Sigmoid colon (tissue), 7 donors: Measurements from ENCODE around the gene KIAA1614. TPM values are rescaled to one million over a fixed set of nuclear protein-coding genes. Genes with fewer than 3 reads are reported as not detected.

ENCODE experiments used
- DNase-seq: peaks from one replicate; pipeline ENCODE4 v3.0.0-alpha.2; 2019
- H3K27ac ChIP-seq, 4 donors: fragments of 200-600 bp; sonication (generic); one replicate each; pipeline ENCODE4 v1.5.1; 2016 to 2019; ENCODE audit warnings: mild to moderate bottlenecking in 1 of 4
- H3K27me3 ChIP-seq, 3 donors: fragments of 200-600 bp; sonication (generic); one replicate each; pipeline ENCODE4 v1.5.1; 2019; ENCODE audit warnings: mild to moderate bottlenecking in 1 of 3
- H3K36me3 ChIP-seq, 4 donors: fragments of 200-600 bp; sonication (generic); one replicate each; pipeline ENCODE4 v1.5.1; 2016 to 2019
- H3K4me1 ChIP-seq, 4 donors: fragments of 200-600 bp; sonication (generic); one replicate each; pipeline ENCODE4 v1.5.1; 2017 to 2019
- H3K4me3 ChIP-seq, 4 donors: fragments of 200-600 bp; sonication (generic); one replicate each; pipeline ENCODE4 v1.5.1; 2017 to 2019; ENCODE audit warnings: mild to moderate bottlenecking in 2 of 4, moderate library complexity in 1 of 4
- H3K9me3 ChIP-seq, 4 donors: fragments of 200-600 bp in 3 of 4; sonication (generic) in 3 of 4; one replicate each; pipeline versions ENCODE4 v1.5.1 to v1.6.1; 2013 to 2019
- CTCF ChIP-seq, 4 experiments: fragments of 450-650 bp in 3 of 4; fragments of 200-600 bp in 1 of 4; IDR thresholded peaks; one replicate each; pipeline ENCODE4 v1.5.1; 2016 to 2019; ENCODE audit warnings: antibody characterized with exemption in 4 of 4, mild to moderate bottlenecking in 3 of 4, moderate library complexity in 2 of 4
- EP300 ChIP-seq, 4 donors: sonication (generic); formaldehyde crosslinking; IDR thresholded peaks; one replicate each; pipeline ENCODE4 v1.6.1; 2017; ENCODE audit warnings: antibody characterized with exemption in 4 of 4
- POLR2A ChIP-seq, 2 donors: fragments of 450-650 bp; IDR thresholded peaks; one replicate each; pipeline ENCODE4 v1.6.1; 2016; ENCODE audit warnings: antibody characterized with exemption in 2 of 2, mild to moderate bottlenecking in 2 of 2, moderate library complexity in 2 of 2
- POLR2AphosphoS5 ChIP-seq, 4 donors: sonication (generic); formaldehyde crosslinking; IDR thresholded peaks; one replicate each; pipeline ENCODE4 v1.6.1; 2017; ENCODE audit warnings: antibody characterized with exemption in 4 of 4
- WGBS, 2 donors: extraction: QIAGEN DNeasy Blood & Tissue Kit; methylation state at CpG; one replicate each; pipeline ENCODE4 v1.1.7; 2013; 5-methylcytosine and 5-hydroxymethylcytosine counted together
- intact Hi-C: fragments of 100-400 bp; cut with DNase I; formaldehyde crosslinking; loops from one replicate; pipeline ENCODE4 v1.15.1; 2023
- polyA plus RNA-seq, 3 donors: library from polyadenylated mRNA; stranded (reverse); fragments of 200-250 nt; gene quantifications; one replicate each; pipeline ENCODE4 v1.2.3, GENCODE V29; 2013
- total RNA-seq, 4 donors: library from RNA; depleted of rRNA; stranded (reverse); fragments of >200 nt; gene quantifications; one replicate each; pipeline ENCODE4 v1.1.0, GENCODE V29; 2016
- donor health status: healthy with polysubstance abuse.
- donor health status: Bipolar disorder and iron deficiency.
- donor health status: healthy.

KIAA1614 gene
- total and polyA plus RNA-seq, 7 donors, result 1.2 to 14.8 (median 6.3) TPM

DNA sequence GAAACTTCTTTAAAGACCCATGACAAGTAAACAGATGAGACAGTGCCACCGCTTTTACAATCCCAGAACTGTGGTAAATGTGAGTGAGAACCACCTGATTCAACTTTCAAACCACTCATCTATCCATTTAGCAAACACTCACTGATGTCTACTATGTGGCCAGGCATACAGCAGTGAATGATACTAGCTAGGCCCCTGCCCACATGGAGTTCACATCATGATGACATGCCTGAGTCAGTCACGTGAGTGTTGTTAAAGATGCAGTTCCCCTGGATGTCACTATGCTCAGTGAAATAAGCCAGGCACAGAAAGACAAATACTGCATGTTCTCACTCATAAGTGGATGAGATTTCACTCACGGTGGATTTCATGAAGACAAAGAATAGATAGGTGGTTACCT is 81.6 kb downstream of the KIAA1614 start:
- Histone ChIP-seq H3K4me3 (no peak overlapping the region), H3K9me3 (no peaks in the 10 kb centered on the region), H3K36me3 (peaks cover 5 to 41% (median 11%) of the 10 kb centered on the region in 4 donors), H3K4me1 (peaks cover 0 to 11% (median 9%) of the 10 kb centered on the region in 4 donors), H3K27ac (no peak overlapping the region), H3K27me3 (no peaks in the 10 kb centered on the region)
- no peak for DNase-seq
- WGBS, 2 donors, result 81 to 88% methylated on average over 3 of the region's 3 CpGs
- TF ChIP-seq POLR2AphosphoS5 (IDR thresholded peaks at IDR 0.05), result no peak
- TF ChIP-seq EP300 (IDR thresholded peaks at IDR 0.05), result no peak
- no peak for TF ChIP-seq CTCF (IDR thresholded peaks at IDR 0.05)
- no peak for TF ChIP-seq POLR2A (IDR thresholded peaks at IDR 0.05)
- intact Hi-C loops, result no loop called here

- Histone ChIP-seq H3K36me3 (peaks cover 0 to 26% (median 2%) of the 10 kb centered on the region in 4 donors), H3K27me3 (no peaks in the 10 kb centered on the region), H3K27ac (no peak overlapping the region), H3K4me1 (peaks cover 0 to 11% (median 9%) of the 10 kb centered on the region in 4 donors), H3K4me3 (no peak overlapping the region), H3K9me3 (no peaks in the 10 kb centered on the region)
- no peak for DNase-seq
- TF ChIP-seq EP300 (IDR thresholded peaks at IDR 0.05) (no peak), POLR2A (IDR thresholded peaks at IDR 0.05) (no peak), POLR2AphosphoS5 (IDR thresholded peaks at IDR 0.05) (no peak), CTCF (IDR thresholded peaks at IDR 0.05) (no peak)
- intact Hi-C loops, result no loop called here
- WGBS, 2 donors, result 92 to 96% methylated on average over 4 of the region's 4 CpGs
Measured at GRCh38 chr1:180997843-180998504, 85.3 kb downstream of the KIAA1614 start.

Other genes starting within 250 kb of the KIAA1614 start
- gene STX6, start 110.0 kb downstream of the KIAA1614 start, total RNA-seq, result 10 to 100 TPM in 3 of 4 donors, 1 to 10 TPM in 1; 9.9 to 15.5 (median 13.8) TPM
- 1 to 10 TPM; 6.0 to 10.0 (median 8.6) TPM for gene STX6, start 110.0 kb downstream of the KIAA1614 start, polyA plus RNA-seq
- 10 to 100 TPM; 10.3 to 12.2 (median 11.0) TPM for gene MR1, start 121.1 kb downstream of the KIAA1614 start, total RNA-seq
- gene MR1, start 121.1 kb downstream of the KIAA1614 start, polyA plus RNA-seq, result 1 to 10 TPM; 1.8 to 8.4 (median 3.2) TPM
- gene IER5, start 175.8 kb downstream of the KIAA1614 start, total RNA-seq, result 10 to 100 TPM in 1 of 4 donors, 1 to 10 TPM in 3; 7.7 to 11.5 (median 8.5) TPM
- 10 to 100 TPM in 2 of 3 donors, 1 to 10 TPM in 1; 9.6 to 11.7 (median 10.9) TPM for gene IER5, start 175.8 kb downstream of the KIAA1614 start, polyA plus RNA-seq